ENCODE measurements around the gene ADAMTS13. TPM values are rescaled to one million over a fixed set of nuclear protein-coding genes. Genes with fewer than 3 reads are reported as not detected.

The ADAMTS13 gene
- 4.7 and 5.8 TPM in 2 replicates for total RNA-seq (2022)
- percentile 29 among the genes with signal in this experiment for Bru-seq, nascent RNA
- BruChase-seq, experiment 1, labeled RNA remaining after a 6-hour chase: percentile 42 among the genes with signal in this experiment
- percentile 38 among the genes with signal in this experiment for BruChase-seq, experiment 2, labeled RNA remaining after a 2-hour chase
- long read RNA-seq, partial matches to known transcripts: 3 of 6 reads
- long read RNA-seq, other reads (novel, unspliced or antisense): 3 of 6 reads

DNA sequence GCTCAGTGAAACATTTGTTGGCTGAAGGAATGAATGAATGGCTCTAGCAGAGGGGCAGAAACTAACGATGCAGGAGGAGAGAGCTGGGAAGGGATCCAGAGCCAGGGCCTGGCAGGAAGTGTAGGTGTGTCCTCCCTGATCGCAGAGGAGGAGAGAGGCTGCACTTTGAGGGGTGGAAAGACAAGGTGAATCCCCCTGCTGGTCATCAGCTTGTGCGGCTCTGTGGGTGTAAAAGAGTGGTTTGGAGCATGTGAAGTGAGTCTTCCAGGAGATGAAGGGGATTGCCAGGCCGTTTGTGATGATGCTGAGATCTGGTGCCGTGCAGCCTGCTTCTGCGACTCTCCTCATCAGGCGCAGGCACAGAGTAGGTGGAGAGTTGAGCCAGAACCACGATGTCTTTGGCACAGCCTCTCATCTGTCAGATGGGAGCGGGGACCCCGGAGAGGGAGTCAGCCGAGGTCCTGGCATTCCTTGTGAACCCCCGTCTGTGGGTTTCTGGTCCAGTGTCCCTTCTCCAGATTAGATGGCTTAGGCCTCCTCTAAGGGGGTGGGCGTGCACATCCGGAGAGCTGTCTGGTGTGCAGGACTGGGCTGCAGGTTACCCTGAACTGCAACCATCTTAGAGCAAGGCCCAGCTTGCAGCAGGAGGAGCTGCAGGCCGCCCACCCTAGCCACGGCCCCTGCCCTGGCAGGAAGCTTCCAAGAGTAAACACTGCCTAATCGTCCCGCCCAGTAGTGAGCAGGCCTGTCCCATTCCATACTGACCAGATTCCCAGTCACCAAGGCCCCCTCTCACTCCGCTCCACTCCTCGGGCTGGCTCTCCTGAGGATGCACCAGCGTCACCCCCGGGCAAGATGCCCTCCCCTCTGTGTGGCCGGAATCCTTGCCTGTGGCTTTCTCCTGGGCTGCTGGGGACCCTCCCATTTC lies at the start of gene ADAMTS13:
TSS of gene ADAMTS13 (plus strand) at position 753 of the 928 bp plus-strand sequence. CDS start at position 830, 77 bp downstream.
- Mint-ChIP-seq H3K4me1 (ENCODE audit: low read depth, unreplicated experiment) (peaks cover 20% of the 10 kb centered on the region), H3K27ac (ENCODE audit: unreplicated experiment) (no peak within 1 kb of the TSS), H3K36me3 (ENCODE audit: insufficient read depth, unreplicated experiment) (peaks cover 34% of the 10 kb centered on the region), H3K4me3 (ENCODE audit: low read depth, unreplicated experiment) (no peak within 1 kb of the TSS), H3K27me3 (ENCODE audit: unreplicated experiment) (no peaks in the 10 kb centered on the region), H3K9me3 (ENCODE audit: low read depth, unreplicated experiment) (no peaks in the 10 kb centered on the region)
- no peak for DNase-seq
- BruUV-seq (replicated peaks): no TSS peak
- TF ChIP-seq CTCF (IDR thresholded peaks at IDR 0.05; ENCODE audit: unreplicated experiment): no peak
- intact Hi-C loops (cut with micrococcal nuclease; ENCODE audit: unreplicated experiment): no loop called here
- CTCF ChIA-PET: no interaction called here

GRCh38 chr9:133374612-133375115 lies 47.5 kb upstream of the ADAMTS13 start:
- no TSS peak for BruUV-seq (replicated peaks)
- no peak for DNase-seq
- no peak for TF ChIP-seq CTCF (IDR thresholded peaks at IDR 0.05; ENCODE audit: unreplicated experiment)
- Mint-ChIP-seq H3K27ac (ENCODE audit: unreplicated experiment) (peak overlapping the region; percentile 88), H3K36me3 (ENCODE audit: insufficient read depth, unreplicated experiment) (peaks cover 35% of the 10 kb centered on the region), H3K4me1 (ENCODE audit: low read depth, unreplicated experiment) (peaks cover 18% of the 10 kb centered on the region), H3K27me3 (ENCODE audit: unreplicated experiment) (no peaks in the 10 kb centered on the region), H3K4me3 (ENCODE audit: low read depth, unreplicated experiment) (peak overlapping the region; percentile 89), H3K9me3 (ENCODE audit: low read depth, unreplicated experiment) (no peaks in the 10 kb centered on the region)
- CTCF ChIA-PET: no interaction called here
- intact Hi-C loops (cut with micrococcal nuclease; ENCODE audit: unreplicated experiment): loop anchor here (2.0 kb wide), 1 partner anchor 18 kb away; the partner anchor contains the start of genes SURF1 and SURF2

- no peaks in the 10 kb centered on the region for H3K9me3 Mint-ChIP-seq (ENCODE audit: low read depth, unreplicated experiment)
- peak overlapping the region; percentile 89 for H3K4me3 Mint-ChIP-seq (ENCODE audit: low read depth, unreplicated experiment)
- peaks cover 12% of the 10 kb centered on the region for H3K4me1 Mint-ChIP-seq (ENCODE audit: low read depth, unreplicated experiment)
- peaks cover 35% of the 10 kb centered on the region for H3K36me3 Mint-ChIP-seq (ENCODE audit: insufficient read depth, unreplicated experiment)
- H3K27ac Mint-ChIP-seq (ENCODE audit: unreplicated experiment): peak overlapping the region; percentile 88
- no peak for TF ChIP-seq CTCF (IDR thresholded peaks at IDR 0.05; ENCODE audit: unreplicated experiment)
- peak; percentile 12 for DNase-seq
- BruUV-seq (replicated peaks): no TSS peak
- no peaks in the 10 kb centered on the region for H3K27me3 Mint-ChIP-seq (ENCODE audit: unreplicated experiment)
- CTCF ChIA-PET: no interaction called here
- intact Hi-C loops (cut with micrococcal nuclease; ENCODE audit: unreplicated experiment): loop anchor here (2.0 kb wide), 1 partner anchor 18 kb away; the partner anchor contains the start of genes SURF1 and SURF2
Measured at GRCh38 chr9:133375116-133375723, 46.9 kb upstream of the ADAMTS13 start.
